Caco-2 (cell line): Measurements from ENCODE around the gene SLC39A9. TPM values are rescaled to one million over a fixed set of nuclear protein-coding genes. Genes with fewer than 3 reads are reported as not detected.
A peak's percentile ranks its signal among the peaks of the same experiment; 100 is the strongest.

Source experiments
- BruUV-seq: library from RNA; stranded (reverse); fragments of 400-500 nt; replicated peaks from 2 replicates; lab custom pipeline; 2021; lab: Mats Ljungman, UMichigan
- CTCF ChIA-PET: fragments of 300-600 bp; sonication (Branson Sonifier 250); formaldehyde crosslinking; loops from one replicate; lab custom pipeline; 2022; ENCODE audit warnings: antibody characterized with exemption; lab: Charles Lee
- POLR2A ChIA-PET: fragments of 300-600 bp; sonication (Branson Sonifier 250); formaldehyde crosslinking; loops from one replicate; lab custom pipeline; 2022; ENCODE audit warnings: antibody characterized with exemption; lab: Charles Lee
- DNase-seq, 2 experiments: peaks; one replicate each; pipeline versions ENCODE4 v3.0.0 to v3.0.0-alpha.2; 2020 to 2022
- H3K27me3 ChIP-seq: replicated peaks from 2 replicates; pipeline ENCODE4 v1.6.0; 2011; ENCODE audit warnings: low read length; ENCODE audit not compliant: control insufficient read depth, insufficient read depth
- H3K36me3 ChIP-seq: 2 replicates; pipeline ENCODE4 v1.5.1; 2011; ENCODE audit warnings: low read length; ENCODE audit not compliant: control insufficient read depth, insufficient read depth
- H3K4me1 ChIP-seq: fragments of 250-450 bp; sonication (Bioruptor Pico); 2 replicates; pipeline ENCODE4 v1.5.1; 2020; ENCODE audit warnings: mild to moderate bottlenecking
- H3K4me3 ChIP-seq: 2 replicates; pipeline ENCODE4 v1.5.1; 2011; ENCODE audit warnings: low read depth, mild to moderate bottlenecking, control low read depth, low read length
- H3K9me3 ChIP-seq: fragments of 250-450 bp; sonication (Bioruptor Pico); 2 replicates; pipeline ENCODE4 v1.5.1; 2020; ENCODE audit warnings: mild to moderate bottlenecking, moderate library complexity
- H3K27ac Mint-ChIP-seq: one replicate; pipeline ENCODE4 v1.8.0; 2022; ENCODE audit warnings: mixed read lengths; ENCODE audit not compliant: unreplicated experiment
- H3K27me3 Mint-ChIP-seq: one replicate; pipeline ENCODE4 v1.8.0; 2022; ENCODE audit warnings: mixed read lengths; ENCODE audit not compliant: insufficient read depth, unreplicated experiment
- H3K36me3 Mint-ChIP-seq: one replicate; pipeline ENCODE4 v1.8.0; 2022; ENCODE audit warnings: mild to moderate bottlenecking, mixed read lengths; ENCODE audit not compliant: insufficient read depth, unreplicated experiment
- H3K4me1 Mint-ChIP-seq: one replicate; pipeline ENCODE4 v1.8.0; 2022; ENCODE audit warnings: low read depth, mixed read lengths; ENCODE audit not compliant: unreplicated experiment
- H3K4me3 Mint-ChIP-seq: one replicate; pipeline ENCODE4 v1.8.0; 2022; ENCODE audit warnings: mild to moderate bottlenecking, moderate library complexity, mixed read lengths; ENCODE audit not compliant: unreplicated experiment
- H3K9me3 Mint-ChIP-seq: one replicate; pipeline ENCODE4 v1.8.0; 2022; ENCODE audit warnings: mixed read lengths; ENCODE audit not compliant: unreplicated experiment
- intact Hi-C: fragments of 100-400 bp; cut with micrococcal nuclease; formaldehyde crosslinking; loops from one replicate; pipeline ENCODE4 v1.10.0; 2022; ENCODE audit not compliant: unreplicated experiment
- total RNA-seq: library from RNA; stranded (reverse); gene quantifications from 2 replicates; pipeline ENCODE4 v1.2.3, GENCODE V29; 2022
- TF ChIP-seq, protein P1 (sequence below), 2 experiments: fragments of 200-600 bp in 1 of 2; IDR thresholded peaks; 1 replicate in 1 of 2; 2 replicates in 1 of 2; pipeline versions ENCODE4 v1.5.1 to v1.8.0; 2011 to 2022; ENCODE audit warnings: antibody characterized with exemption in 1 of 2, control low read depth in 1 of 2, inconsistent platforms in 1 of 2, low read depth in 1 of 2, low read length in 1 of 2, mild to moderate bottlenecking in 1 of 2, moderate library complexity in 1 of 2; ENCODE audit not compliant: insufficient read depth in 1 of 2, severe bottlenecking in 1 of 2, unreplicated experiment in 1 of 2

The SLC39A9 gene
- total RNA-seq, 1 experiment from 2014 or later, result 96.4 TPM

DNA sequence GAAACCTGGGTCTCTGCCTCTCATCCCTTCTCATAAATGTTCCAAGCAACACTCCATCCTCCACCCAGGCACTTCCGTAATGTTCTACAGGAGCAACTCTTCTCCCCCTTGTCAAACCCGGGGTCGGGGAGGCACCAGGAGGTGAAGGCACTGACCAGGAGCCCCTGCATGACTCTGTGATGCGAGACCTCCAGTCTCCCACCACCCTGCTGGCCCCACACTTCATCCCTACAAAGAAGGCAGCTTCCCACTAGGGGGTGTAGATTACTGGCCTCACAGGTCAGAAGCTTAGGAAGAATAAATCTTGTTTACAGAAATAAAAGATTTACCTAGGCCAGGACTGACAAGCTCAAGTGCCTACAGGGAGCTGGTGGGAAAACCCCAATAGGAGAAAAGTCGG lies 47.6 kb upstream of the SLC39A9 start:
- no peak for DNase-seq
- CTCF ChIA-PET, result no interaction called here
- Mint-ChIP-seq H3K27ac (no peak overlapping the region), H3K36me3 (no peaks in the 10 kb centered on the region), H3K4me3 (no peak overlapping the region), H3K27me3 (no peaks in the 10 kb centered on the region), H3K4me1 (no peaks in the 10 kb centered on the region), H3K9me3 (no peaks in the 10 kb centered on the region)
- intact Hi-C loops, result no loop called here
- no peak overlapping the region for H3K4me3 ChIP-seq
- TF ChIP-seq, protein P1, sequence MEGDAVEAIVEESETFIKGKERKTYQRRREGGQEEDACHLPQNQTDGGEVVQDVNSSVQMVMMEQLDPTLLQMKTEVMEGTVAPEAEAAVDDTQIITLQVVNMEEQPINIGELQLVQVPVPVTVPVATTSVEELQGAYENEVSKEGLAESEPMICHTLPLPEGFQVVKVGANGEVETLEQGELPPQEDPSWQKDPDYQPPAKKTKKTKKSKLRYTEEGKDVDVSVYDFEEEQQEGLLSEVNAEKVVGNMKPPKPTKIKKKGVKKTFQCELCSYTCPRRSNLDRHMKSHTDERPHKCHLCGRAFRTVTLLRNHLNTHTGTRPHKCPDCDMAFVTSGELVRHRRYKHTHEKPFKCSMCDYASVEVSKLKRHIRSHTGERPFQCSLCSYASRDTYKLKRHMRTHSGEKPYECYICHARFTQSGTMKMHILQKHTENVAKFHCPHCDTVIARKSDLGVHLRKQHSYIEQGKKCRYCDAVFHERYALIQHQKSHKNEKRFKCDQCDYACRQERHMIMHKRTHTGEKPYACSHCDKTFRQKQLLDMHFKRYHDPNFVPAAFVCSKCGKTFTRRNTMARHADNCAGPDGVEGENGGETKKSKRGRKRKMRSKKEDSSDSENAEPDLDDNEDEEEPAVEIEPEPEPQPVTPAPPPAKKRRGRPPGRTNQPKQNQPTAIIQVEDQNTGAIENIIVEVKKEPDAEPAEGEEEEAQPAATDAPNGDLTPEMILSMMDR (IDR thresholded peaks at IDR 0.05; ENCODE audit: insufficient read depth in 1 of 2, low read depth in 1 of 2, low read length in 1 of 2, severe bottlenecking in 1 of 2, unreplicated experiment in 1 of 2), result peak in 1 of 2 experiments; percentile 19
- H3K36me3 ChIP-seq, result no peaks in the 10 kb centered on the region
- H3K9me3 ChIP-seq, result no peaks in the 10 kb centered on the region
- H3K27me3 ChIP-seq, result no peaks in the 10 kb centered on the region
- peaks cover 3% of the 10 kb centered on the region; the same call in 1 of the 2 replicates for H3K4me1 ChIP-seq
- BruUV-seq, result no TSS peak
- POLR2A ChIA-PET, result interaction anchor here (0.6 kb wide), 1 partner anchor 19 kb away, joined by 3 read pairs; no protein-coding TSS in a partner anchor

DNA sequence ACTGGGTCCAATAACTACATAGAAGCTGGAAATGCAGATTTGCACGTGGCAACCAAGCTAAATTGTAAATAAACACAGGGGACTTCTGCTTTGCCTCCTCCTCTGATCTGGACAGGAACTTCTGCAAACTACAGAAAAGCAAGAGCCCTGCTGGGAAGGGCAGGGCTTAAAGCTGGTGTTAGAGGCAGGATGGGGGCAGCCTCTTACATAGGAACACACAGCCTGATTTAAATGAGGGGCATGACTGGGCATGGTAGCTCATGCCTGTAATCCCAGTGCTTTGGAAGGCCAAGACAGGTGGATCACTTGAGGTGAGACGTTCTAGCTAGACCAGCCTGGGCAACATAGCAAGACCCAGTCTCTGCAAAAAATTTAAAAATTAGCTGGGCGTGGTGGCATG lies 47.1 kb upstream of the SLC39A9 start:
- H3K4me3 ChIP-seq, result no peak overlapping the region
- H3K36me3 ChIP-seq, result no peaks in the 10 kb centered on the region
- intact Hi-C loops, result no loop called here
- no peaks in the 10 kb centered on the region for H3K9me3 ChIP-seq
- TF ChIP-seq, protein P1 (IDR thresholded peaks at IDR 0.05; ENCODE audit: insufficient read depth in 1 of 2, low read depth in 1 of 2, low read length in 1 of 2, severe bottlenecking in 1 of 2, unreplicated experiment in 1 of 2), result no peak
- H3K4me1 Mint-ChIP-seq, result no peaks in the 10 kb centered on the region
- DNase-seq, result no peak
- H3K36me3 Mint-ChIP-seq, result no peaks in the 10 kb centered on the region
- H3K27me3 Mint-ChIP-seq, result no peaks in the 10 kb centered on the region
- H3K27me3 ChIP-seq, result no peaks in the 10 kb centered on the region
- ChIA-PET POLR2A (interaction anchor here (0.6 kb wide), 1 partner anchor 20 kb away, joined by 3 read pairs; no protein-coding TSS in a partner anchor), CTCF (interaction anchor here (0.6 to 1.1 kb wide), 2 partner anchors 64 to 89 kb away, joined by 3 read pairs; no protein-coding TSS in a partner anchor)
- no peaks in the 10 kb centered on the region for H3K9me3 Mint-ChIP-seq
- no TSS peak for BruUV-seq
- H3K4me3 Mint-ChIP-seq, result no peak overlapping the region
- H3K4me1 ChIP-seq, result peaks cover 3% of the 10 kb centered on the region; the same call in 1 of the 2 replicates
- H3K27ac Mint-ChIP-seq, result no peak overlapping the region

DNA sequence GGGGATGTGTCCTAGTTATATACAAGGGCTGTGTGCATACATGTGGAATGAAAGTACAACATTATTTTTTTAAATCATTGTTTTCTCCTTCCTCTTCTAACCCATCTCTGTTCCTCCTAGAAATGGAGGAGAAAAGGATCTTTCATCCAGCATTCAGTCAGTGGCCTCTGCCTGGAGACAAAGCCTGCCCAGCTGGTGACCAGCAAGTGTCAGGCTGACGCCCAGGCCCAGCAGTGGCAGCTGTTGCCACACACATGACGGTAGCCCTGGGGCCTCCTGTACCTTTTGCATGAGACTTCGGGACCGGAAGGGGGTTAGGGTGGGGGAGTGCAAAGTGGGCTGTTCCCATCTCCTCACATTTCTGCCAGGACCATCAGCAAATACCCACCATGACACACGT lies 46.6 kb upstream of the SLC39A9 start:
- CTCF ChIA-PET, result interaction anchor here (0.6 to 1.1 kb wide), 2 partner anchors 64 to 89 kb away, joined by 3 read pairs; no protein-coding TSS in a partner anchor
- no peaks in the 10 kb centered on the region for H3K27me3 Mint-ChIP-seq
- no peaks in the 10 kb centered on the region for H3K36me3 ChIP-seq
- H3K9me3 Mint-ChIP-seq, result no peaks in the 10 kb centered on the region
- no TSS peak for BruUV-seq
- no peak overlapping the region for H3K4me3 Mint-ChIP-seq
- H3K4me1 ChIP-seq, result peaks cover 3% of the 10 kb centered on the region; the same call in 1 of the 2 replicates
- POLR2A ChIA-PET, result no interaction called here
- H3K27ac Mint-ChIP-seq, result no peak overlapping the region
- no peaks in the 10 kb centered on the region for H3K4me1 Mint-ChIP-seq
- no peaks in the 10 kb centered on the region for H3K9me3 ChIP-seq
- H3K36me3 Mint-ChIP-seq, result no peaks in the 10 kb centered on the region
- intact Hi-C loops, result no loop called here
- H3K27me3 ChIP-seq, result no peaks in the 10 kb centered on the region
- no peak for DNase-seq
- no peak overlapping the region for H3K4me3 ChIP-seq
- TF ChIP-seq, protein P1 (IDR thresholded peaks at IDR 0.05; ENCODE audit: insufficient read depth in 1 of 2, low read depth in 1 of 2, low read length in 1 of 2, severe bottlenecking in 1 of 2, unreplicated experiment in 1 of 2), result no peak
